SK-N-SH (cell line): Measurements from ENCODE around the gene CLCC1.

Experiments used
- EZH2phosphoT487 ChIP-seq: fragments of 200-600 bp; sonication (generic); IDR thresholded peaks from 2 replicates; pipeline ENCODE4 v1.6.1; 2017; ENCODE audit warnings: low read depth, mixed run types, mild to moderate bottlenecking, antibody characterized with exemption, moderate library complexity, borderline replicate concordance
- RAD21 ChIP-seq: IDR thresholded peaks from 2 replicates; pipeline ENCODE4 v1.6.1; 2012; ENCODE audit warnings: mild to moderate bottlenecking, low read length
- TF ChIP-seq, protein P1 (sequence below): fragments of 200-600 bp; sonication (generic); IDR thresholded peaks from 2 replicates; pipeline ENCODE4 v1.6.1; 2017; ENCODE audit warnings: antibody characterized with exemption, mild to moderate bottlenecking, moderate library complexity
- TF ChIP-seq, protein P2 (sequence below): IDR thresholded peaks from 2 replicates; pipeline ENCODE4 v1.6.1; 2012; ENCODE audit warnings: mild to moderate bottlenecking, low read depth, low read length, moderate library complexity

DNA sequence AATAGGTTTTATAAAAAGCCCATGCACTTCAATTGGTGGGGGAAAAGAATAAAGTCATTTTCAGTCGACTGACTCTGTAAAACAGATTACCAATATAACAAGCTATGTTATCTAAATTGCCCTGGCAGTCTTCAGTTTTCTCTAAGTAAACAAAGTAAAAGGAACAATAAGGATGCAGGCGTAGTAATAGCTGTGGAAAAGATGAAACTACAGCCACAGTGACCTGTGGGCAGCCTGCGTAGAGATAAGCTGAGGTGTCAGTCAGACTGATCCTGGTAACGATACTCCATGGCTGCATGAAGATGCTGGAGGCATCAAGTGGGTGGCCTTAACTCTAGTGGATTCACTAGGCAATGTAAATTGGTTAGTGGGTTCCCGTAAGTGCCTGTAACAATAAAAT is 29.3 kb downstream of the CLCC1 start:
- no peak for TF ChIP-seq EZH2phosphoT487
- no peak for TF ChIP-seq RAD21
- TF ChIP-seq, protein P1, sequence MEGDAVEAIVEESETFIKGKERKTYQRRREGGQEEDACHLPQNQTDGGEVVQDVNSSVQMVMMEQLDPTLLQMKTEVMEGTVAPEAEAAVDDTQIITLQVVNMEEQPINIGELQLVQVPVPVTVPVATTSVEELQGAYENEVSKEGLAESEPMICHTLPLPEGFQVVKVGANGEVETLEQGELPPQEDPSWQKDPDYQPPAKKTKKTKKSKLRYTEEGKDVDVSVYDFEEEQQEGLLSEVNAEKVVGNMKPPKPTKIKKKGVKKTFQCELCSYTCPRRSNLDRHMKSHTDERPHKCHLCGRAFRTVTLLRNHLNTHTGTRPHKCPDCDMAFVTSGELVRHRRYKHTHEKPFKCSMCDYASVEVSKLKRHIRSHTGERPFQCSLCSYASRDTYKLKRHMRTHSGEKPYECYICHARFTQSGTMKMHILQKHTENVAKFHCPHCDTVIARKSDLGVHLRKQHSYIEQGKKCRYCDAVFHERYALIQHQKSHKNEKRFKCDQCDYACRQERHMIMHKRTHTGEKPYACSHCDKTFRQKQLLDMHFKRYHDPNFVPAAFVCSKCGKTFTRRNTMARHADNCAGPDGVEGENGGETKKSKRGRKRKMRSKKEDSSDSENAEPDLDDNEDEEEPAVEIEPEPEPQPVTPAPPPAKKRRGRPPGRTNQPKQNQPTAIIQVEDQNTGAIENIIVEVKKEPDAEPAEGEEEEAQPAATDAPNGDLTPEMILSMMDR, result no peak
- TF ChIP-seq, protein P2, sequence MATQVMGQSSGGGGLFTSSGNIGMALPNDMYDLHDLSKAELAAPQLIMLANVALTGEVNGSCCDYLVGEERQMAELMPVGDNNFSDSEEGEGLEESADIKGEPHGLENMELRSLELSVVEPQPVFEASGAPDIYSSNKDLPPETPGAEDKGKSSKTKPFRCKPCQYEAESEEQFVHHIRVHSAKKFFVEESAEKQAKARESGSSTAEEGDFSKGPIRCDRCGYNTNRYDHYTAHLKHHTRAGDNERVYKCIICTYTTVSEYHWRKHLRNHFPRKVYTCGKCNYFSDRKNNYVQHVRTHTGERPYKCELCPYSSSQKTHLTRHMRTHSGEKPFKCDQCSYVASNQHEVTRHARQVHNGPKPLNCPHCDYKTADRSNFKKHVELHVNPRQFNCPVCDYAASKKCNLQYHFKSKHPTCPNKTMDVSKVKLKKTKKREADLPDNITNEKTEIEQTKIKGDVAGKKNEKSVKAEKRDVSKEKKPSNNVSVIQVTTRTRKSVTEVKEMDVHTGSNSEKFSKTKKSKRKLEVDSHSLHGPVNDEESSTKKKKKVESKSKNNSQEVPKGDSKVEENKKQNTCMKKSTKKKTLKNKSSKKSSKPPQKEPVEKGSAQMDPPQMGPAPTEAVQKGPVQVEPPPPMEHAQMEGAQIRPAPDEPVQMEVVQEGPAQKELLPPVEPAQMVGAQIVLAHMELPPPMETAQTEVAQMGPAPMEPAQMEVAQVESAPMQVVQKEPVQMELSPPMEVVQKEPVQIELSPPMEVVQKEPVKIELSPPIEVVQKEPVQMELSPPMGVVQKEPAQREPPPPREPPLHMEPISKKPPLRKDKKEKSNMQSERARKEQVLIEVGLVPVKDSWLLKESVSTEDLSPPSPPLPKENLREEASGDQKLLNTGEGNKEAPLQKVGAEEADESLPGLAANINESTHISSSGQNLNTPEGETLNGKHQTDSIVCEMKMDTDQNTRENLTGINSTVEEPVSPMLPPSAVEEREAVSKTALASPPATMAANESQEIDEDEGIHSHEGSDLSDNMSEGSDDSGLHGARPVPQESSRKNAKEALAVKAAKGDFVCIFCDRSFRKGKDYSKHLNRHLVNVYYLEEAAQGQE, result no peak
